OCI-LY1 (cell line): Measurements from ENCODE around the gene MYADML2.
A peak's percentile ranks its signal among the peaks of the same experiment; 100 is the strongest.

ENCODE experiments used
- H2AFZ ChIP-seq: fragments of 200-600 bp; sonication (generic), shearing (Covaris generic); 2 replicates; pipeline ENCODE4 v1.6.0; 2014; ENCODE audit warnings: antibody characterized with exemption, mild to moderate bottlenecking, low read length
- H3F3A ChIP-seq: fragments of 200-600 bp; sonication (generic), shearing (Covaris generic); 2 replicates; pipeline ENCODE4 v1.6.0; 2014; ENCODE audit warnings: mild to moderate bottlenecking, antibody characterized with exemption, low read length, moderate library complexity; ENCODE audit not compliant: insufficient read depth
- H3K27ac ChIP-seq: fragments of 200-600 bp; sonication (generic); 2 replicates; pipeline ENCODE4 v1.5.1; 2014; ENCODE audit warnings: low read length, mixed run types, mild to moderate bottlenecking, low read depth; ENCODE audit not compliant: poor library complexity, severe bottlenecking
- H3K27me3 ChIP-seq: fragments of 200-600 bp; sonication (generic); 2 replicates; pipeline ENCODE4 v1.6.0; 2014; ENCODE audit warnings: antibody characterized with exemption, mild to moderate bottlenecking, low read length, moderate library complexity; ENCODE audit not compliant: insufficient read depth
- H3K36me3 ChIP-seq: fragments of 200-600 bp; sonication (generic); 2 replicates; pipeline ENCODE4 v1.6.1; 2014; ENCODE audit warnings: mild to moderate bottlenecking, antibody characterized with exemption, low read length, moderate library complexity, mixed read lengths; ENCODE audit not compliant: insufficient read depth
- H3K4me1 ChIP-seq: fragments of 200-600 bp; sonication (generic); 2 replicates; pipeline ENCODE4 v1.5.1; 2014; ENCODE audit warnings: mild to moderate bottlenecking, low read length, moderate library complexity; ENCODE audit not compliant: insufficient read depth, severe bottlenecking
- H3K4me2 ChIP-seq: fragments of 200-600 bp; sonication (generic), shearing (Covaris generic); 2 replicates; pipeline ENCODE4 v1.6.1; 2014; ENCODE audit warnings: low read length
- H3K4me3 ChIP-seq: fragments of 200-600 bp; sonication (generic); 2 replicates; pipeline ENCODE4 v1.5.1; 2014; ENCODE audit warnings: low read length, low read depth, mild to moderate bottlenecking, mixed read lengths; ENCODE audit not compliant: poor library complexity, severe bottlenecking
- H3K79me2 ChIP-seq: fragments of 200-600 bp; shearing (Covaris generic); 2 replicates; pipeline ENCODE4 v1.6.1; 2016; ENCODE audit warnings: mixed run types, low read length, mixed read lengths; ENCODE audit not compliant: insufficient read depth
- H3K9ac ChIP-seq: fragments of 200-600 bp; sonication (generic), shearing (Covaris generic); 2 replicates; pipeline ENCODE4 v1.6.1; 2014; ENCODE audit warnings: mild to moderate bottlenecking, low read length, mixed read lengths
- H3K9me2 ChIP-seq: fragments of 200-600 bp; sonication (generic), shearing (Covaris generic); 2 replicates; pipeline ENCODE4 v1.6.1; 2014; ENCODE audit warnings: low read depth, mild to moderate bottlenecking, low read length, mixed read lengths
- H3K9me3 ChIP-seq: fragments of 200-600 bp; shearing (Covaris generic); 2 replicates; pipeline ENCODE4 v1.6.1; 2014; ENCODE audit warnings: low read length, mixed read lengths
- H4K20me1 ChIP-seq: fragments of 200-600 bp; sonication (generic), shearing (Covaris generic); 2 replicates; pipeline ENCODE4 v1.6.0; 2016; ENCODE audit warnings: mild to moderate bottlenecking, low read length; ENCODE audit not compliant: insufficient read depth
- CTCF ChIP-seq: fragments of 200-600 bp; sonication (generic), shearing (Covaris generic); IDR thresholded peaks from 2 replicates; pipeline ENCODE4 v1.5.1; 2017; ENCODE audit warnings: mild to moderate bottlenecking, antibody characterized with exemption, low read length, moderate library complexity, mixed read lengths
- EZH2 ChIP-seq: fragments of 200-600 bp; sonication (generic), shearing (Covaris generic); IDR thresholded peaks from 2 replicates; pipeline ENCODE4 v1.8.0; 2017; ENCODE audit warnings: borderline replicate concordance, mixed run types, mild to moderate bottlenecking, antibody characterized with exemption, low read length, moderate library complexity, mixed read lengths

MYADML2 gene

GRCh38 chr17:81909966-81910839 lies 36.8 kb downstream of the MYADML2 start:
- peak overlapping the region; percentile 1 for H3K27ac ChIP-seq
- no peaks in the 10 kb centered on the region for H3K9me2 ChIP-seq
- TF ChIP-seq EZH2 = no peak
- no peak for TF ChIP-seq CTCF
- no peaks in the 10 kb centered on the region for H4K20me1 ChIP-seq
- no peaks in the 10 kb centered on the region for H3K79me2 ChIP-seq
- no peaks in the 10 kb centered on the region for H3F3A ChIP-seq
- H3K27me3 ChIP-seq = no peaks in the 10 kb centered on the region
- H3K4me1 ChIP-seq = peaks cover 16% of the 10 kb centered on the region
- peaks cover 68% of the 10 kb centered on the region for H3K36me3 ChIP-seq
- no peak overlapping the region for H2AFZ ChIP-seq
- peak overlapping the region; percentile 74 for H3K9ac ChIP-seq
- H3K4me2 ChIP-seq = peak overlapping the region; percentile 96
- peak overlapping the region; percentile 79 for H3K4me3 ChIP-seq
- H3K9me3 ChIP-seq = no peaks in the 10 kb centered on the region

GRCh38 chr17:81909231-81909630 lies 37.8 kb downstream of the MYADML2 start:
- H2AFZ ChIP-seq = no peak overlapping the region
- peaks cover 68% of the 10 kb centered on the region for H3K36me3 ChIP-seq
- no peaks in the 10 kb centered on the region for H3K9me2 ChIP-seq
- TF ChIP-seq CTCF (no peak), EZH2 (no peak)
- H3K9me3 ChIP-seq = no peaks in the 10 kb centered on the region
- no peaks in the 10 kb centered on the region for H3K27me3 ChIP-seq
- H3K4me3 ChIP-seq = no peak overlapping the region
- H3K79me2 ChIP-seq = no peaks in the 10 kb centered on the region
- no peak overlapping the region for H3K27ac ChIP-seq
- H3K4me2 ChIP-seq = no peak overlapping the region
- H3F3A ChIP-seq = no peaks in the 10 kb centered on the region
- H3K4me1 ChIP-seq = peaks cover 16% of the 10 kb centered on the region
- H3K9ac ChIP-seq = no peak overlapping the region
- no peaks in the 10 kb centered on the region for H4K20me1 ChIP-seq

- Histone ChIP-seq H3K36me3 (peaks cover 68% of the 10 kb centered on the region), H3K9ac (no peak overlapping the region), H3K4me1 (peaks cover 16% of the 10 kb centered on the region)
Observed at GRCh38 chr17:81908793-81909192, 38.2 kb downstream of the MYADML2 start.

More at GRCh38 chr17:81908793-81909192, 38.2 kb downstream of the MYADML2 start:
- H4K20me1 ChIP-seq = no peaks in the 10 kb centered on the region
- no peak overlapping the region for H3K4me2 ChIP-seq
- H3K27me3 ChIP-seq = no peaks in the 10 kb centered on the region
- H3K9me2 ChIP-seq = no peaks in the 10 kb centered on the region
- H3K4me3 ChIP-seq = no peak overlapping the region
- H3K27ac ChIP-seq = no peak overlapping the region
- no peaks in the 10 kb centered on the region for H3K79me2 ChIP-seq
- H3F3A ChIP-seq = no peaks in the 10 kb centered on the region
- H2AFZ ChIP-seq = no peak overlapping the region
- TF ChIP-seq CTCF (no peak), EZH2 (no peak)
- no peaks in the 10 kb centered on the region for H3K9me3 ChIP-seq
